OCI-LY1 (cell line): ENCODE results near the gene ATP6V0B.
A peak's percentile ranks its signal among the peaks of the same experiment; 100 is the strongest.

Source experiments
- H2AFZ ChIP-seq: fragments of 200-600 bp; sonication (generic), shearing (Covaris generic); 2 replicates; pipeline ENCODE4 v1.6.0; 2014; ENCODE audit warnings: antibody characterized with exemption, mild to moderate bottlenecking, low read length
- H3F3A ChIP-seq: fragments of 200-600 bp; sonication (generic), shearing (Covaris generic); 2 replicates; pipeline ENCODE4 v1.6.0; 2014; ENCODE audit warnings: mild to moderate bottlenecking, antibody characterized with exemption, low read length, moderate library complexity; ENCODE audit not compliant: insufficient read depth
- H3K27ac ChIP-seq: fragments of 200-600 bp; sonication (generic); 2 replicates; pipeline ENCODE4 v1.5.1; 2014; ENCODE audit warnings: low read length, mixed run types, mild to moderate bottlenecking, low read depth; ENCODE audit not compliant: poor library complexity, severe bottlenecking
- H3K27me3 ChIP-seq: fragments of 200-600 bp; sonication (generic); 2 replicates; pipeline ENCODE4 v1.6.0; 2014; ENCODE audit warnings: antibody characterized with exemption, mild to moderate bottlenecking, low read length, moderate library complexity; ENCODE audit not compliant: insufficient read depth
- H3K36me3 ChIP-seq: fragments of 200-600 bp; sonication (generic); 2 replicates; pipeline ENCODE4 v1.6.1; 2014; ENCODE audit warnings: mild to moderate bottlenecking, antibody characterized with exemption, low read length, moderate library complexity, mixed read lengths; ENCODE audit not compliant: insufficient read depth
- H3K4me1 ChIP-seq: fragments of 200-600 bp; sonication (generic); 2 replicates; pipeline ENCODE4 v1.5.1; 2014; ENCODE audit warnings: mild to moderate bottlenecking, low read length, moderate library complexity; ENCODE audit not compliant: insufficient read depth, severe bottlenecking
- H3K4me2 ChIP-seq: fragments of 200-600 bp; sonication (generic), shearing (Covaris generic); 2 replicates; pipeline ENCODE4 v1.6.1; 2014; ENCODE audit warnings: low read length
- H3K4me3 ChIP-seq: fragments of 200-600 bp; sonication (generic); 2 replicates; pipeline ENCODE4 v1.5.1; 2014; ENCODE audit warnings: low read length, low read depth, mild to moderate bottlenecking, mixed read lengths; ENCODE audit not compliant: poor library complexity, severe bottlenecking
- H3K79me2 ChIP-seq: fragments of 200-600 bp; shearing (Covaris generic); 2 replicates; pipeline ENCODE4 v1.6.1; 2016; ENCODE audit warnings: mixed run types, low read length, mixed read lengths; ENCODE audit not compliant: insufficient read depth
- H3K9ac ChIP-seq: fragments of 200-600 bp; sonication (generic), shearing (Covaris generic); 2 replicates; pipeline ENCODE4 v1.6.1; 2014; ENCODE audit warnings: mild to moderate bottlenecking, low read length, mixed read lengths
- H3K9me2 ChIP-seq: fragments of 200-600 bp; sonication (generic), shearing (Covaris generic); 2 replicates; pipeline ENCODE4 v1.6.1; 2014; ENCODE audit warnings: low read depth, mild to moderate bottlenecking, low read length, mixed read lengths
- H3K9me3 ChIP-seq: fragments of 200-600 bp; shearing (Covaris generic); 2 replicates; pipeline ENCODE4 v1.6.1; 2014; ENCODE audit warnings: low read length, mixed read lengths
- H4K20me1 ChIP-seq: fragments of 200-600 bp; sonication (generic), shearing (Covaris generic); 2 replicates; pipeline ENCODE4 v1.6.0; 2016; ENCODE audit warnings: mild to moderate bottlenecking, low read length; ENCODE audit not compliant: insufficient read depth
- EZH2 ChIP-seq: fragments of 200-600 bp; sonication (generic), shearing (Covaris generic); IDR thresholded peaks from 2 replicates; pipeline ENCODE4 v1.8.0; 2017; ENCODE audit warnings: borderline replicate concordance, mixed run types, mild to moderate bottlenecking, antibody characterized with exemption, low read length, moderate library complexity, mixed read lengths
- TF ChIP-seq, protein P1 (sequence below): fragments of 200-600 bp; sonication (generic), shearing (Covaris generic); IDR thresholded peaks from 2 replicates; pipeline ENCODE4 v1.5.1; 2017; ENCODE audit warnings: mild to moderate bottlenecking, antibody characterized with exemption, low read length, moderate library complexity, mixed read lengths

ATP6V0B gene

DNA sequence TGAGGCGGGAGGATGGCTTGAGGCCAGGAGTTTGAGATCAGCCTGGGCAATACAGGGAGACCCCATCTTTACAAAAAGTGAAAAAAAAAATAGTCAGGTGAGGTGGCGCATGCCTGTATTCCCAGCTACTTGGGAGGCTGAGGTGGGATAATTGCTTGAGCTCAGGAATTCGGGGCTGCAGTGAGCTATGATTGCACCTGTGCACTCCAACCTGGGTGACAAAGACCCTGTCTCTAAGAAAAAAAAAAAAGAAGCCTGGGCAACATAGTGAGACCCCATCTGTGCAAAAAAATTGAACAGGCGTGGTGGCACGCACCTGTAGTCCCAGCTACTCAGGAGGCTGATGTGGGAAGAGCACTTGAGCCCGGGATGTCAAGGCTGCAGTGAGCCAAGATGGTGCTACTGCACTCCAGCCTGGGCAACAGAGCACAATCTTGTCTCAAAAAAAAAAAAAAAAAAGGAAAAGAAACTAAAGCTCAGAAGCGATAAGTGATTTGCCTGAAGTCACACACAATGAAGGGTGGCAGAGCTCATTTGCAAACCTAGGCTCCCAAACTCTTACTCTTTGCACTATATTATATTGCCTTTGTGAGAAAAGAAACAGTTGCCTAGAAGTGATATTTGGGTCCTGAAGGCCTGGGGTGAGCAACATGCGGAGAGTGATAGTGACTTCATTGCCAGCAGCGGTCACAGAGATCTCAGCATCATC, 18.6 kb downstream of the ATP6V0B start:
- Histone ChIP-seq H3K27me3 (no peaks in the 10 kb centered on the region; the same call in 1 of the 2 replicates), H3K4me1 (peaks cover 14% of the 10 kb centered on the region), H3K4me3 (no peak overlapping the region), H3K9me2 (no peaks in the 10 kb centered on the region), H3K9me3 (no peaks in the 10 kb centered on the region), H3K4me2 (no peak overlapping the region), H2AFZ (no peak overlapping the region), H4K20me1 (no peaks in the 10 kb centered on the region), H3K36me3 (no peaks in the 10 kb centered on the region), H3F3A (no peaks in the 10 kb centered on the region), H3K27ac (no peak overlapping the region), H3K9ac (no peak overlapping the region), H3K79me2 (no peaks in the 10 kb centered on the region)
- TF ChIP-seq EZH2, result no peak
- TF ChIP-seq, protein P1, sequence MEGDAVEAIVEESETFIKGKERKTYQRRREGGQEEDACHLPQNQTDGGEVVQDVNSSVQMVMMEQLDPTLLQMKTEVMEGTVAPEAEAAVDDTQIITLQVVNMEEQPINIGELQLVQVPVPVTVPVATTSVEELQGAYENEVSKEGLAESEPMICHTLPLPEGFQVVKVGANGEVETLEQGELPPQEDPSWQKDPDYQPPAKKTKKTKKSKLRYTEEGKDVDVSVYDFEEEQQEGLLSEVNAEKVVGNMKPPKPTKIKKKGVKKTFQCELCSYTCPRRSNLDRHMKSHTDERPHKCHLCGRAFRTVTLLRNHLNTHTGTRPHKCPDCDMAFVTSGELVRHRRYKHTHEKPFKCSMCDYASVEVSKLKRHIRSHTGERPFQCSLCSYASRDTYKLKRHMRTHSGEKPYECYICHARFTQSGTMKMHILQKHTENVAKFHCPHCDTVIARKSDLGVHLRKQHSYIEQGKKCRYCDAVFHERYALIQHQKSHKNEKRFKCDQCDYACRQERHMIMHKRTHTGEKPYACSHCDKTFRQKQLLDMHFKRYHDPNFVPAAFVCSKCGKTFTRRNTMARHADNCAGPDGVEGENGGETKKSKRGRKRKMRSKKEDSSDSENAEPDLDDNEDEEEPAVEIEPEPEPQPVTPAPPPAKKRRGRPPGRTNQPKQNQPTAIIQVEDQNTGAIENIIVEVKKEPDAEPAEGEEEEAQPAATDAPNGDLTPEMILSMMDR, result no peak

DNA sequence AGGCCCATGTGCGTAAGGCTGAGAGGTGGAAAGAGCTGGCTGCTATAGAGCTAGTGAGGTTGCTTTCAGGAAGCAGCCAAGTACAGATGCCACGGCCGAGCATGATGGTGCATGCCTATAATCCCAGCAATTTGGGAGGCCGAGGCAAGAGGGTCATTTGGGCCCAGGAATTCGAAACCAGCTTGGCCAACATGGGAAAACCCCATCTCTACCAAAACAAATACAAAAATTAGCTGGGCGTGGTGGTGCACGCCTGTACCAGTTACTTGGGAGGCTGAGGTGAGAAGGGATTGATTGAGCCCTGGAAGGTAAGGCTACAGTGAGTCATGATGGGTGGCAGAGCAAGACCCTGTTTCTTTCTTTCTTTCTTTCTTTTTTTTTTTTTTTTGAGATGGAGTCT, 19.3 kb downstream of the ATP6V0B start:
- no peaks in the 10 kb centered on the region for H3K79me2 ChIP-seq
- no peaks in the 10 kb centered on the region for H4K20me1 ChIP-seq
- H3K9me2 ChIP-seq, result no peaks in the 10 kb centered on the region
- no peak overlapping the region for H3K27ac ChIP-seq
- no peaks in the 10 kb centered on the region for H3K36me3 ChIP-seq
- no peak overlapping the region for H3K4me2 ChIP-seq
- no peak overlapping the region for H2AFZ ChIP-seq
- no peaks in the 10 kb centered on the region for H3K9me3 ChIP-seq
- no peak overlapping the region for H3K9ac ChIP-seq
- no peaks in the 10 kb centered on the region; the same call in 1 of the 2 replicates for H3K27me3 ChIP-seq
- TF ChIP-seq, protein P1, result no peak
- no peak for TF ChIP-seq EZH2
- no peaks in the 10 kb centered on the region for H3F3A ChIP-seq
- no peak overlapping the region for H3K4me3 ChIP-seq
- peaks cover 14% of the 10 kb centered on the region for H3K4me1 ChIP-seq

DNA sequence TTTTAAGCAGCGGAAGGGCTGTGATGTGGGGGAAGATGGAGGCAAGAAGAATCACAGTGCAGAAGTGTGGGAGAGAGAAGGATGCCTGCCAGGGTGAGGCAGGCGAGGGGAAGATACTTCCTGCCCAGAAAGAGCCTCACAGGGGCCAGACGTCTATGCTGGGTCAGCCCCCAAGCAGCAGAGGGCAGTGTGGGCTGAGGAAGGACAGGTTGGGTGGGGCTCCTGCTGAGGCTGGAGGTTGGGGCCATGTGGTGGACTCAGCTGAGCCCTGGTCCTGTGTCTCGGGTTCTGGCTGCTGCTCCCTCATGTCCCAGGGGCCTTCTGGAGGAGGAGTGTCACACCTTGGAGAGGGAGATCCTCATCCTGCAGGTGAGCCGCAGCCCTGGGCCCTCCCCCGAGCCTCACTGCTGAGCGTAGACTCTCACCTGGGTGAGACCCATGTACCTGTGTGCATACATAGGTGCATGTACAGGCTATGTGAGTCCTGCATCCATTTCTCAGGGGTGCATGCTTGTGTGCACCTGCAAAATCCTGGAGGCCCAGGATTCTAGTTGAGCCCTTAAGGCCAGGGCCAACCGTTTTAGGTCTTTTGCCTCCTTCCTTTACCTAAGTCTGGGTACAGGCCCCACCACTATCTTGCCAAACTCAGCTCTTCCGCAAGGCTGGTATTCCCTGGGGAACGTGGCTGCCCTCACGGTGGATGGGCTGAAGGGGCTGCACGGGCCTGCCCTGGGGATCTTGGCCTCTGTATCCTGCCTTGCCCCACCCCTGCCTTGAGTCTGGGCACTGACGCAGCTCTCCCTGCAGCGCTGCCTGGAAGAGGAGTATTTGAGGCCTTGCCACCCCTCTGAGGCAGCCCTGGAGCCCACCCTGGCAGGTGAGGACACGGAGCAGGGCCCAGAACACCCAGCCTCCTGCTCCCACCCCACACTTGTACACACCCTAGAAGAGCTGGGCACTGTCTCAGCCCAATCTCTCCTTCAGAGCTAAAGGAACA, 20.3 kb downstream of the ATP6V0B start:
- Histone ChIP-seq H3K27ac (no peak overlapping the region), H3K4me3 (no peak overlapping the region), H3K9me3 (no peaks in the 10 kb centered on the region), H3F3A (no peaks in the 10 kb centered on the region), H3K4me1 (peaks cover 14% of the 10 kb centered on the region), H3K9ac (no peak overlapping the region), H2AFZ (no peak overlapping the region), H3K4me2 (no peak overlapping the region), H3K27me3 (no peaks in the 10 kb centered on the region; the same call in 1 of the 2 replicates), H4K20me1 (no peaks in the 10 kb centered on the region), H3K9me2 (no peaks in the 10 kb centered on the region), H3K36me3 (no peaks in the 10 kb centered on the region), H3K79me2 (no peaks in the 10 kb centered on the region)
- TF ChIP-seq, protein P1, result peak; percentile 43
- no peak for TF ChIP-seq EZH2
